Upper lobe of right lung (tissue), 1 donor: ENCODE data around the gene ZNF879. TPM values are rescaled to one million over a fixed set of nuclear protein-coding genes. Genes with fewer than 3 reads are reported as not detected.

ENCODE experiments used
- ATAC-seq: fragments of 200-7000 bp; cut with Tn5 transposase; one replicate; pipeline ENCODE4 v1.9.1; 2020; ENCODE audit warnings: mild to moderate bottlenecking, moderate library complexity
- DNase-seq: peaks from one replicate; pipeline ENCODE4 v3.0.0-alpha.2; 2020
- H3K27ac ChIP-seq: fragments of 200-600 bp; one replicate; pipeline ENCODE4 v1.8.0; 2022
- H3K27me3 ChIP-seq: fragments of 200-600 bp; one replicate; pipeline ENCODE4 v1.8.0; 2022; ENCODE audit warnings: mild to moderate bottlenecking
- H3K36me3 ChIP-seq: fragments of 200-600 bp; one replicate; pipeline ENCODE4 v1.8.0; 2022
- H3K4me1 ChIP-seq: fragments of 200-600 bp; one replicate; pipeline ENCODE4 v1.8.0; 2022
- H3K4me3 ChIP-seq: fragments of 200-600 bp; one replicate; pipeline ENCODE4 v1.8.0; 2022; ENCODE audit warnings: mild to moderate bottlenecking
- H3K9me3 ChIP-seq: fragments of 200-600 bp; one replicate; pipeline ENCODE4 v1.8.0; 2022
- CTCF ChIP-seq: fragments of 200-600 bp; IDR thresholded peaks from one replicate; pipeline ENCODE4 v1.8.0; 2022; ENCODE audit warnings: antibody characterized with exemption
- intact Hi-C: fragments of 100-400 bp; cut with DNase I; formaldehyde crosslinking; loops from one replicate; pipeline ENCODE4 v1.11.0; 2022
- total RNA-seq: library from RNA; stranded (reverse); fragmentation: NEBNext Ultra II Directional; extraction: Animal tissue kit (Norgen Biotek cat#: 25700); gene quantifications from one replicate; pipeline ENCODE4 v1.2.1, GENCODE V29; 2021
- donor health status: DM: no; HTN: yes; CAD: no; lungs with severe emphysema.

The ZNF879 gene
- total RNA-seq, 1 donor from 2014 or later: 6.7 TPM

DNA sequence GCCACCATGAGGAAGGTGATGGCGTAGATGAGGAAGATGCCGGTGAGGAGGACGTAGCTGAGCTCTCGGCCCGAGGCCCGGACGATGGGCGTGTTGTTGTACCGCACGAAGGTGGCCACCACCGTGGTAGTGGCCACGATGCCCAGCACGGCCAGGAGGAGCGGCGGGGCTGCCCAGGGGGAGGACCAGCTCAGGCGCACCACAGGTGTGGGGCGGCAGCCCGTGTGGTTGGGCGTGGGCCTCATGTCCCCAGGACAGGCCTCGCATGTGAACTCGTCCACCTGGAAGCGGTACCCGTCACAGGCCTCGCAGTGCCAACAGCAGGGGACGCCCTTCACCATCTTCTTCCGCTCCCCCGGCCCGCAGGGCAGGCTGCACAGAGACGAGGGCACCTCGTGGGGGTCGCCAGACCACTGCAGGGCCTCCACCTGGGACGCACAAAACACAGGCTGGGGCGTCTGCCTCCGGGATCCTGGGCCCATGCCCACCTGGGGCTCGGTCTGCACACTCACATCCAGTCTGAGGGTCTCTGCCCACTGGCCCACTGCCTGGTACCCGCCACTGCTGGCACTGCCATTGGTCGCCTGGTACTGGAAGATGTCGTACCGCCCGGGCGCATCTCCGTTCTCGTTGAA lies 37.2 kb upstream of the ZNF879 start:
- Histone ChIP-seq H3K9me3 (peaks cover 8% of the 10 kb centered on the region), H3K27ac (no peak overlapping the region), H3K27me3 (no peaks in the 10 kb centered on the region), H3K4me3 (no peak overlapping the region), H3K4me1 (no peaks in the 10 kb centered on the region), H3K36me3 (no peaks in the 10 kb centered on the region)
- no peak for TF ChIP-seq CTCF
- intact Hi-C loops: no loop called here
- no peak for DNase-seq
- ATAC-seq: no peak

- no peak for ATAC-seq
- H3K27me3 ChIP-seq: no peaks in the 10 kb centered on the region
- intact Hi-C loops: no loop called here
- DNase-seq: no peak
- no peaks in the 10 kb centered on the region for H3K4me1 ChIP-seq
- H3K4me3 ChIP-seq: no peak overlapping the region
- no peaks in the 10 kb centered on the region for H3K9me3 ChIP-seq
- H3K27ac ChIP-seq: no peak overlapping the region
- TF ChIP-seq CTCF: no peak
- H3K36me3 ChIP-seq: no peaks in the 10 kb centered on the region
Measured at GRCh38 chr5:178988436-178989220, 35.0 kb upstream of the ZNF879 start.

GRCh38 chr5:178989311-178989710 lies 34.3 kb upstream of the ZNF879 start:
- intact Hi-C loops: no loop called here
- no peak for TF ChIP-seq CTCF
- no peaks in the 10 kb centered on the region for H3K9me3 ChIP-seq

GRCh38 chr5:178990491-178990890 lies 33.1 kb upstream of the ZNF879 start:
- Histone ChIP-seq H3K9me3 (no peaks in the 10 kb centered on the region), H3K27ac (no peak overlapping the region), H3K36me3 (no peaks in the 10 kb centered on the region), H3K4me1 (no peaks in the 10 kb centered on the region), H3K27me3 (peaks cover 5% of the 10 kb centered on the region), H3K4me3 (no peak overlapping the region)
- intact Hi-C loops: no loop called here
- TF ChIP-seq CTCF: no peak
- ATAC-seq (no peak), DNase-seq (no peak)

More at GRCh38 chr5:178989311-178989710, 34.3 kb upstream of the ZNF879 start:
- no peak for DNase-seq
- no peak for ATAC-seq
- Histone ChIP-seq H3K4me1 (no peaks in the 10 kb centered on the region), H3K4me3 (no peak overlapping the region), H3K36me3 (no peaks in the 10 kb centered on the region), H3K27ac (no peak overlapping the region), H3K27me3 (no peaks in the 10 kb centered on the region)

DNA sequence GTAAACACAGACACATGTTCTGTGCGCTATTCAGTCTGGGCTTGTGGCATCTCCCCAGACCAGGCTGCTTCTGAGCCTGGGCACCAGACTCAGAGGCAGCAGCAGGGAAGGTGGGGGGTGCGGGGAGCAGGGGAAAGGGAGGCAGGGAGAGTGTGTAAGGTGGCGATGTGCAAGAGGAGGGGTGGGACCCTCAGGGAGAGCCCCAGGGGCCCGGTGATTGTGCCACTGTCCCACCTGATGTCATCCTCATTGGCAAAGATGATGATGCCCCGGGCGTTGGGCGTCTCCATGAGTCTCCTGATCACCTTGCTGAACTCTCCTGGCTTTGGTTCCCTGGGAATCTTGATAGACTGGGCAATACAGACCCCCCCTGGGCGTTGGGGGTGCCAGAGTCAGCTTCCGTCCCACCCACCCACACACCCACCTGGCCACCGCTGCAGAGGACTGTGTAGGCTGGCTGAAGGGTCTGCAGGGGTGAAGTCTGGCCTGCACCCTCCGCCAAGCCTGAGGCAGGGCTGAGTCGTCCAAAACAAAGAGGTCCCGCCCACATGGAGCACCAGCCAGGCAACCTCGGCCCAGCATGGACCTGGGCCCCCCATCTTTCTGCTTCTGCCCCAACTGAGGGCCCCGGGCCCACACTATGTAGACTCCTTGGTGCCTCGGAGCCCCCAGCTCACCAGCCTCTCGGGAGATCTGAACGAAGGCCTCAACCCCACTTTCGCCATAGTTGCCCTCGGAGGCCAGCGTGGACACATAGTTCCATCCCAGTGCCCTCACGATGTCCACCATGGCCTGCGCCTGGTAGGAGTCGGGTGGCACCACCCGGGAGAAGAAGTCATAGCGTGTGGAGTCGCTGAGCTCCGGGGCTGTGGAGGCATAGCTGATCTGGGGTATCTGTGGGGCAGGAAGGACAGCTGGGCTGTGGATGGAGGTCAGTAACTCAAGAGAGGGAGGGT lies 32.1 kb upstream of the ZNF879 start:
- no peaks in the 10 kb centered on the region for H3K9me3 ChIP-seq
- ATAC-seq: no peak

More for the DNA sequence above, 32.1 kb upstream of the ZNF879 start:
- Histone ChIP-seq H3K27ac (no peak overlapping the region), H3K27me3 (peaks cover 5% of the 10 kb centered on the region), H3K4me3 (no peak overlapping the region), H3K36me3 (no peaks in the 10 kb centered on the region), H3K4me1 (no peaks in the 10 kb centered on the region)
- TF ChIP-seq CTCF: no peak
- DNase-seq: no peak
- intact Hi-C loops: no loop called here
